Stimulated activated CD8-positive, alpha-beta memory T cell treated with anti-CD3 and anti-CD28 coated beads, Interleukin-15, amount 100 ng/mL, for 1 hour (primary cell): Measurements from ENCODE around the gene BAG1.

Experiments
- DNase-seq: peaks from one replicate; pipeline ENCODE4 v3.0.0-alpha.2; 2020; ENCODE audit warnings: low read depth

The BAG1 gene

DNA sequence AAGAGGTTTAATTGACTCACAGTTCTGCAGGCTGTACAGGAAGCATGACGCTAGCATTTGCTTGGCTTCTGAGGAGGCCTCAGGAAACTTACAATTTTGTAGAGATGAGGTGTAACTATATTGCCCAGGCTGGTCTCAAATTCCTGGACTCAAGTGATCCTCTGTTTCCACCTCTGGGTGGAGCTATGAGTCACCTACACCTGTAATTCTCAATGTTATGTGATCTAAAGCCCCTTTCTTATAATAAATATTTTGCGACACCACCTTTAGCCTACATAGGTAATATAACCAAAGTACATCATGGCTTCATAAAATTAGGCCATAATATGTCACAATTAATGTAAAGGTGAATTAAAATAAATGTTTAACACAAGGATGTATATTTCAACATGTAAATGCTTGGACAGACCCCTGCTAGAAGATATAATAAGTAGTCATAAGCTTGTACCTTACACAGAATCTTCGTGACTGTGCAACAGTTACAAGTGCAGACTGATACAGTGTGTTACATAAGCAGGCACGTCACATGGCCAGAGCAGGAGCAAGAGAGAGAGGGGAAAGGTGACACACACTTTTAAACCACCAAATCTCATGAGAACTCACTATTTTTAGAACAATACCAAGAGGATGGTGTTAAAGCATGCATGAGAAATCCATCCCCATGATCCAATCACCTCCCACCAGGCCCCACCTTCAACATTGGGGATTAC, 54.3 kb downstream of the BAG1 start:
- DNase-seq, result no peak

GRCh38 chr9:33209394-33209793, 55.1 kb downstream of the BAG1 start:
- DNase-seq, result no peak

DNA sequence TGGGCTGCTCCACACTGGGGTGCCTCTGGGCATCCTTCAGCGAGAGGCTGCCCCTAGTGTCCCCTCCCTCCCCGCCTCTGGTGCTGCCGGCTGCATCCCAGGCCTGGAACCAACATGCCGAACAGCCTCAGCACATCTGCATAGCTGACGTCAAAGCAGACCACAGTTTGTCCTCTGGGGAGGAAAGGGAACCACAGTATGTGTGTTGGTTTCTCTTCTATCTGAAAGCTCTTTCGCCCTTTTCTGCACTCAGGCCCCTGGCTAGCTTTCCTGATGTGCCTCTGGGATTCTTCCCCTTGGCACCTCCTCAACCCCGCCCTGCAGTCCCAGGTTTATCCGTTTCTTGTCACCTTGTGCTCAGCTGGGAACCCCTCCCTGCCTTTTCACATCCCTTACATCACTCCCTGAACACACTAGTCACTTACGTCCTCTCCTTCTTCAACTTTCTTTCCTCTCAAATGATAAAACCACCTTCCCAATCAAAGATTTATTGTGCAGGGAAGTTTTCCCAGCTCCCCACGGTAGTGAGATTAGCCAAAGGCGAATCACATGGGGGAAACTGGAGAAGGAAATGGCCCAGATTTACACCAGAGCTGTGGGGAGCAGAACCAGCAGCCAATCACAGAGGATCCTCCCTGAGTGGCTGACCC, 61.8 kb downstream of the BAG1 start:
- no peak for DNase-seq
